Common myeloid progenitor, CD34-positive (primary cell): ENCODE data around the gene ATE1.
"Not testable (repeated sequence)": the region's sequence is repeated elsewhere in the genome, so short reads cannot be mapped to it uniquely, and the experiment has no call there.

Source experiments
- CTCF ChIA-PET: fragments of 350-600 bp; sonication (Branson Sonifier 250); formaldehyde crosslinking; loops from one replicate; lab custom pipeline; 2021; ENCODE audit warnings: antibody characterized with exemption; lab: Charles Lee
- POLR2A ChIA-PET: fragments of 350-600 bp; sonication (Branson Sonifier 250); formaldehyde crosslinking; loops from one replicate; lab custom pipeline; 2021; ENCODE audit warnings: antibody characterized with exemption; lab: Charles Lee
- DNase-seq, 3 donors: peaks; one replicate each; pipeline versions ENCODE4 v3.0.0 to v3.0.0-alpha.2; 2013
- H3K27ac ChIP-seq, 2 experiments: 1 replicate in 1 of 2; 2 replicates in 1 of 2; pipeline ENCODE4 v1.7.0; 2013; ENCODE audit warnings: inconsistent platforms in 2 of 2, low read length in 2 of 2, mild to moderate bottlenecking in 2 of 2, low read depth in 1 of 2, moderate library complexity in 1 of 2; ENCODE audit not compliant: severe bottlenecking in 2 of 2, insufficient read depth in 1 of 2, poor library complexity in 1 of 2
- H3K27me3 ChIP-seq, 5 experiments: replicated peaks in 2 of 5; 1 replicate in 3 of 5; 2 replicates in 2 of 5; pipeline versions ENCODE4 v1.6.1 to v1.7.0; 2013; ENCODE audit warnings: low read length in 4 of 5, mild to moderate bottlenecking in 2 of 5, moderate library complexity in 2 of 5, inconsistent platforms in 1 of 5; ENCODE audit not compliant: insufficient read depth in 5 of 5, control insufficient read depth in 4 of 5
- H3K36me3 ChIP-seq, 4 experiments: 1 replicate in 2 of 4; 2 replicates in 2 of 4; pipeline versions ENCODE4 v1.6.1 to v1.7.0; 2013; ENCODE audit warnings: low read length in 3 of 4, control low read depth in 1 of 4, mild to moderate bottlenecking in 1 of 4; ENCODE audit not compliant: control insufficient read depth in 4 of 4, insufficient read depth in 4 of 4
- H3K4me1 ChIP-seq, 4 experiments: 1 replicate in 3 of 4; 2 replicates in 1 of 4; pipeline versions ENCODE4 v1.6.1 to v1.7.1; 2013; ENCODE audit warnings: low read length in 3 of 4, mild to moderate bottlenecking in 3 of 4, control low read depth in 1 of 4, inconsistent platforms in 1 of 4, moderate library complexity in 1 of 4; ENCODE audit not compliant: control insufficient read depth in 4 of 4, insufficient read depth in 4 of 4; ENCODE audit errors: control extremely low read depth in 1 of 4
- H3K4me3 ChIP-seq, 7 experiments: 1 replicate in 4 of 7; 2 replicates in 3 of 7; pipeline versions ENCODE4 v1.5.1 to v1.7.0; 2013; ENCODE audit warnings: mild to moderate bottlenecking in 7 of 7, low read length in 6 of 7, moderate library complexity in 6 of 7, inconsistent platforms in 2 of 7, low read depth in 2 of 7, control low read depth in 1 of 7; ENCODE audit not compliant: insufficient read depth in 4 of 7, control insufficient read depth in 1 of 7; ENCODE audit errors: extremely low read depth in 1 of 7
- H3K9me3 ChIP-seq, 5 experiments: 1 replicate in 4 of 5; 2 replicates in 1 of 5; pipeline versions ENCODE4 v1.6.1 to v1.7.1; 2013; ENCODE audit warnings: low read length in 4 of 5, mild to moderate bottlenecking in 2 of 5, inconsistent platforms in 1 of 5, low read depth in 1 of 5, moderate library complexity in 1 of 5; ENCODE audit not compliant: control insufficient read depth in 4 of 5, insufficient read depth in 2 of 5; ENCODE audit errors: control extremely low read depth in 1 of 5
- WGBS: methylation state at CpG from one replicate; pipeline ENCODE4 v1.1.5; 2013; ENCODE audit not compliant: insufficient coverage; 5-methylcytosine and 5-hydroxymethylcytosine counted together

ATE1 gene

DNA sequence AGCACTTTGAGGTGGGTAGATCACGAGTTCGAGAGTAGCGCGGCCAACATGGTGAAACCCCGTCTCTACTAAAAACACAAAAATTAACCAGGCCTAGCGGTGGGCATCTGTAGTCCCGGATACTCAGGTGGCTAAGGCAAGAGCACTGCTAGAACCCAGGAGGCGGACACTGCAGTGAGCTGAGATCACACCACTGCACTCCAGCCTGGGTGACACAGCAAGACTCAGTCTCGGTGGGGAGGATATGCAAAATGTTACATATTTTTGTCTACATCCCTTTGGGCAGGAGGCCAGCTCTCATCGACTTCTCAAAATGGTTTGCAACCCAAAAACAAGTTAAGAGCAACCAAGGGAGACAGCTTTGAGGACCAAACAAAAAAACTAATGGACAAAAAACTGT, 8.2 kb downstream of the ATE1 start:
- ChIA-PET CTCF (no interaction called here), POLR2A (no interaction called here)
- Histone ChIP-seq H3K27me3 (no peaks in the 10 kb centered on the region), H3K4me3 (no peak overlapping the region), H3K4me1 (peaks cover 0 to 5% (median 1%) of the 10 kb centered on the region in 4 experiments), H3K36me3 (peaks cover 4 to 32% (median 24%) of the 10 kb centered on the region in 4 experiments), H3K9me3 (no peaks in the 10 kb centered on the region), H3K27ac (no peak overlapping the region)
- peak in 1 of 3 donors; percentile 29 for DNase-seq
- WGBS, result 90% methylated on average over 9 of the region's 10 CpGs

DNA sequence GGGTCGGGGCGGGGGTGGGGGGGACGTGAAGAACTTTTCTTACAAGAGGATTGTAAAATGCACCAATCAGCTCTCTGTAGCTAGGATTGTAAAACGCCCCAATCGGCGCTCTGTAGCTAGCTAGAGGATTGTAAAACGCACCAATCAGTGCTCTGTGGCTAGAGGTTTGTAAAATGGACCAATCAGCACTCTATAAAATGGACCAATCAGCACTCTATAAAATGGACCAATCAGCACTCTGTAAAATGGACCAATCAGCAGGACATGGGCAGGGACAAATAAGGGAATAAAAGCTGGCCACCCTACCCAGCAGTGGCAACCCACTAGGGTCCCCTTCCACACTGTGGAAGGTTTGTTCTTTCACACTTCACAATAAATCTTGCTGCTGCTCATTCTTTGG, 9.0 kb downstream of the ATE1 start:
- H3K4me3 ChIP-seq, H3K27ac ChIP-seq, CTCF ChIA-PET, H3K9me3 ChIP-seq, H3K27me3 ChIP-seq, POLR2A ChIA-PET, H3K4me1 ChIP-seq: not testable (repeated sequence)
- WGBS, result 94% methylated on average over 3 of the region's 7 CpGs
- peak in 2 of 3 donors; percentile 19 to 28 for DNase-seq
- peaks cover 4 to 37% (median 25%) of the 10 kb centered on the region in 4 experiments for H3K36me3 ChIP-seq

DNA sequence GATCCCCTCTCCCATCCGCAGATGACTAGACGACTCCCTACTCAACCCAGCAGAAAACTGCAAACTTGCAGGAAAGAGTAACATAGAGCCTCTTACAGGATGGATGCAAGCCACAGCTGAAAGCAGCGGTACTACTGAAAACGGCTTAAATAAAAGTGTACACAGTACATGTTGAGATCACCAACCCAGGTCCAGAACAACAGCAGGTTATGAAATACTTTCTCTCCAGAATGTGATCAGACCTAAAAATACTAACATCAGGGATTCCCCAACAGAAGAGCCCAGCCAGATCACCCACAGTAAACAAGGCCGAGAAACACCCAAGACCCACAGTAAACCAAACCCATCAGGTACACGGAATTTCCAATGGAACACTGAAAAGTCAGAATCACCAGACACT, 13.2 kb downstream of the ATE1 start:
- Histone ChIP-seq H3K4me1 (peaks cover 0 to 5% (median 1%) of the 10 kb centered on the region in 4 experiments), H3K27me3 (no peaks in the 10 kb centered on the region), H3K27ac (no peak overlapping the region), H3K4me3 (no peak overlapping the region), H3K9me3 (no peaks in the 10 kb centered on the region), H3K36me3 (peaks cover 3 to 37% (median 16%) of the 10 kb centered on the region in 4 experiments)
- ChIA-PET POLR2A (no interaction called here), CTCF (no interaction called here)
- 100% methylated on average over 4 of the region's 6 CpGs for WGBS
- DNase-seq, result no peak

DNA sequence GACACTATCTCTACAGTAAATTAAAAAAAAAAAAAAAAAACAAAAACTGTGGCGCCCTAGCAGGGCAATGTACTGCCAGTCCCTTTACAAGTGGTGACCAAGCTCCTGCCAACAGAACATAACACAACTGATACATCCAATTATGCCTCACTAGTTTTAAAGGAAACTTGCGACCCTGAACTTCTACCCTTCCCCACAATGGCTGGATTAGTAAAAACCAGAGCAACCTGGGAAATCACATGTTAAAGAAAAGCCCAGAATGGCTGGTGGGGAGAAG, 16.5 kb downstream of the ATE1 start:
- Histone ChIP-seq H3K36me3 (peaks cover 2 to 38% (median 22%) of the 10 kb centered on the region in 4 experiments), H3K4me1 (no peaks in the 10 kb centered on the region), H3K9me3 (no peaks in the 10 kb centered on the region), H3K27ac (no peak overlapping the region), H3K27me3 (no peaks in the 10 kb centered on the region), H3K4me3 (no peak overlapping the region)
- ChIA-PET CTCF (no interaction called here), POLR2A (no interaction called here)
- no peak for DNase-seq
- 100% methylated on average over 1 of the region's 2 CpGs for WGBS

DNA sequence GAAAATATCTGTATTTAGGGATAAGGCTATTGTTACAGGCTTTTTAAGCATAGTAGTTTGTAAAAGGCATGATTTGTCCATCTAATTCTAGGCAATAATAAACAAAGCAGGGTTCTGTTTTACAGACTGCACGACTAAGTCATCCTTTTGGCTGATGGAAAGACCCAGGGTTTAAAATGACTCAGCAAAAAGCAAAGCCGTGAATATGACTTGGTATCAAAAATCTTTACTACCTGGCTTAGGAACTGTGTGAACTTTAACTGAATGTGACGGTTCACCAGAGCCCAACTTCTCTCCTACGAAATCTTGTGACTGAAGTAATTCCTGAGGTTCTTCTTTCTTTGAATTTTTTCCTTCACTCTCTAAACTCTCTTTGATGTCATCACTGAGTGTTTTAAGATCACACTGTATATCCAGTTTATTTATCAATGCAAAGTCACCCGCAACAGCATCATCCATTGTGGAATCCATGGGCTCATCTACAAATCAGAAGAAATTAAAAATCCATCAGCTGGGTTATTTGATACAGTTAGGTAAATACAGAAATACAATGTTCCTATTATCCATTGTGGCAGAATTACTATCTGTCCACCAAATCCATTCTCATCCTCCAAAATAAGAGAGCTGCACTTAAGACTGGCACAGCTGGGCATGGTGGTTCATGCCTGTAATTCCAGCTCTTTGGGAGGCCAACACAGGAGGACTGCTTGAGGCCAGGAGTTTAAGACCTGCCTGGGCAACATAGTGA, 17.0 kb downstream of the ATE1 start:
- 42% methylated on average over 4 of the region's 5 CpGs for WGBS
- Histone ChIP-seq H3K4me1 (no peaks in the 10 kb centered on the region), H3K9me3 (no peaks in the 10 kb centered on the region), H3K27ac (no peak overlapping the region), H3K36me3 (peaks cover 2 to 38% (median 23%) of the 10 kb centered on the region in 4 experiments), H3K4me3 (no peak overlapping the region), H3K27me3 (no peaks in the 10 kb centered on the region)
- ChIA-PET CTCF (no interaction called here), POLR2A (no interaction called here)
- peak in 2 of 3 donors; percentile 44 for DNase-seq

DNA sequence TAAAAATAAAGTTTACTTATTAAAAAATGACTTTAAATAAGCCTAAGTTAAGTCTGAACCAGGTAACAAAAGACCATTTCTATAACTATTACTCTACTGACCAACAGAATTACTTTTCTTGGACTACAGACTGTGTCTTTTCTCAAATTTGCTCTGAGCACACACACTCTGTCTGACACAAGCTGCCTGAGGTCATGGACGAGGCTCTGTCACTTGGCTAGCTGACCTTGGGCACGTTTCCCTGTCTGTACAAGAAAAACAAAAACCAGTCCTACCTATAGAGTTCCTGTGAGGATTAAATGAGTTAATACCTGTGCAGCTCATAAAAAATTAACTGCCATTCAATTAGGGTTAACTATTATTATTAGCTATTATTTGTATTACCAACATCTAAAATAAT, 22.9 kb downstream of the ATE1 start:
- POLR2A ChIA-PET, result no interaction called here
- CTCF ChIA-PET, result interaction anchor here (0.6 kb wide), 1 partner anchor 13 kb away, joined by 3 read pairs; no protein-coding TSS in a partner anchor
- no CpG with 5 or more reads among the region's 2 CpGs for WGBS
- no peak overlapping the region for H3K27ac ChIP-seq
- peaks cover 0 to 23% (median 12%) of the 10 kb centered on the region in 4 experiments for H3K36me3 ChIP-seq
- DNase-seq, result no peak
- peaks cover 0 to 2% (median 0%) of the 10 kb centered on the region in 4 experiments for H3K4me1 ChIP-seq
- no peaks in the 10 kb centered on the region for H3K9me3 ChIP-seq
- H3K27me3 ChIP-seq, result no peaks in the 10 kb centered on the region
- no peak overlapping the region for H3K4me3 ChIP-seq

DNA sequence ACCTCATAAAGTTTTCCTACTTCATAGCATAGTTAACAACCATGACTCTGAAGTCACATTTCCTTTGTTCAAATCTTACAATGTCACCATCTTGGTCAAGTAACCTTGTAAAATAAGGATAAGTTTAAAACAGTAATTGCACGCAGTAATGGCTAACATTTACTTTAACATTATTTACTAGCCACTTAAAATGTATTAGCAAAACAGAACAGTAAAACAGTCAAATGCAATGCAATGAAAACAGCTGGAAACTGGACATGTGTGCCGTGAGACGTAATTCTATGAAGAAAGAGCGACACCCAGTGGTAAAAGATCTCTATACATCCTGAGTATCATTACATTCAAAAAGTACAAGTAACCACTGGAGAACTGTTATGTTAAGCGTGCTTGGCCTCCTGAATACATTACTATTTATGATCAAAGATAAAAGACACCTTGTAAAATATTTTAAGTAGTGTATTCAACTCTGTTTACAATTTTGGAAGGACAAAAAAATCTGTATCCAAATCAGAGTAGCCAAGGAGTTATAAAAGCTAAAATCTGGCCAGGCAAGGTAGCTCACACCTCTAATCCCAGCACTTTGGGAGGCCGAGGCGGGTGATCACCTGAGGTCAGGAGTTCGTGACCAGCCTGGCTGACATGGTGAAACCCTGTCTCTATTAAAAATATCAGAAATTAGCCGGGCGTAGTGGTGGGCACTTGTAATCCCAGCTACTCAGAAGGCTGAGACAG, 27.2 kb downstream of the ATE1 start:
- POLR2A ChIA-PET, result no interaction called here
- Histone ChIP-seq H3K4me3 (no peak overlapping the region), H3K4me1 (peaks cover 0 to 2% (median 0%) of the 10 kb centered on the region in 4 experiments), H3K27me3 (no peaks in the 10 kb centered on the region), H3K9me3 (no peaks in the 10 kb centered on the region), H3K36me3 (peaks cover 2 to 19% (median 18%) of the 10 kb centered on the region in 4 experiments), H3K27ac (no peak overlapping the region)
- DNase-seq, result peak; percentile 55 to 73 (median 70)
- CTCF ChIA-PET, result interaction anchor here (0.8 to 4.8 kb wide), 9 partner anchors 13 to 976 kb away, joined by 3 to 29 read pairs (median 4); no protein-coding TSS in a partner anchor
- WGBS, result 70% methylated on average over 8 of the region's 10 CpGs
